Measurements from ENCODE around the gene PCDHGB5.
"Not testable (repeated sequence)": the region's sequence is repeated elsewhere in the genome, so short reads cannot be mapped to it uniquely, and the experiment has no call there.

The PCDHGB5 gene

GRCh38 chr5:141411575-141411974 is 13.8 kb downstream of the PCDHGB5 start:
- DNase-seq (ENCODE audit: low read depth in 2 of 2): no peak

GRCh38 chr5:141412854-141413539 is 15.2 kb downstream of the PCDHGB5 start, which contains the start of gene PCDHGA10:
TSS of gene PCDHGA10 (plus strand) at chr5:141412987. CDS start at chr5:141413176, 189 bp downstream.
- DNase-seq (ENCODE audit: low read depth in 2 of 2): peak in 1 of 2 donors; percentile 26

GRCh38 chr5:141413540-141414069 is 15.9 kb downstream of the PCDHGB5 start:
- DNase-seq (ENCODE audit: low read depth in 2 of 2): no peak

GRCh38 chr5:141414548-141415274 is 17.0 kb downstream of the PCDHGB5 start:
- not testable (repeated sequence) for DNase-seq (ENCODE audit: low read depth in 2 of 2)

GRCh38 chr5:141415275-141415618 is 17.5 kb downstream of the PCDHGB5 start:
- DNase-seq (ENCODE audit: low read depth in 2 of 2): not testable (repeated sequence)

- peak; percentile 37 to 51 for DNase-seq (ENCODE audit: low read depth in 2 of 2)
Measured at GRCh38 chr5:141417494-141418172, 19.9 kb downstream of the PCDHGB5 start, which contains the start of gene PCDHGB7. TSS of gene PCDHGB7 (plus strand) at chr5:141417677. CDS start at chr5:141417860, 183 bp downstream.

GRCh38 chr5:141419074-141419880 is 21.5 kb downstream of the PCDHGB5 start:
- no peak for DNase-seq (ENCODE audit: low read depth in 2 of 2)

- DNase-seq (ENCODE audit: low read depth in 2 of 2): peak in 1 of 2 donors; percentile 45
Measured at GRCh38 chr5:141420855-141421488, 23.2 kb downstream of the PCDHGB5 start, which contains the start of gene PCDHGA11. TSS of gene PCDHGA11 (plus strand) at chr5:141421051. CDS start at chr5:141421228, 177 bp downstream.

GRCh38 chr5:141421489-141421855 is 23.7 kb downstream of the PCDHGB5 start:
- DNase-seq (ENCODE audit: low read depth in 2 of 2): no peak

GRCh38 chr5:141422742-141423291 is 25.1 kb downstream of the PCDHGB5 start:
- no peak for DNase-seq (ENCODE audit: low read depth in 2 of 2)

GRCh38 chr5:141427783-141428426 is 30.2 kb downstream of the PCDHGB5 start:
- DNase-seq (ENCODE audit: low read depth in 2 of 2): no peak

- DNase-seq (ENCODE audit: low read depth in 2 of 2): no peak
Measured at GRCh38 chr5:141430332-141431113, 32.8 kb downstream of the PCDHGB5 start, which contains the start of gene PCDHGA12. TSS of gene PCDHGA12 (plus strand) at chr5:141430507. CDS start at chr5:141430760, 253 bp downstream.

- no peak for DNase-seq (ENCODE audit: low read depth in 2 of 2)
Measured at GRCh38 chr5:141431286-141431685, 33.5 kb downstream of the PCDHGB5 start.

- not testable (repeated sequence) for DNase-seq (ENCODE audit: low read depth in 2 of 2)
Measured at GRCh38 chr5:141432308-141432707, 34.6 kb downstream of the PCDHGB5 start.

GRCh38 chr5:141432726-141433125 is 35.0 kb downstream of the PCDHGB5 start:
- DNase-seq (ENCODE audit: low read depth in 2 of 2): not testable (repeated sequence)

- DNase-seq (ENCODE audit: low read depth in 2 of 2): no peak
Measured at GRCh38 chr5:141434006-141434405, 36.3 kb downstream of the PCDHGB5 start.

GRCh38 chr5:141437221-141437620 is 39.5 kb downstream of the PCDHGB5 start:
- no peak for DNase-seq (ENCODE audit: low read depth in 2 of 2)

GRCh38 chr5:141439411-141440141 is 41.8 kb downstream of the PCDHGB5 start:
- DNase-seq (ENCODE audit: low read depth in 2 of 2): no peak
